Neural cell (in vitro differentiated cells): ENCODE data around the gene COPS7A. TPM values are rescaled to one million over a fixed set of nuclear protein-coding genes. Genes with fewer than 3 reads are reported as not detected.

Source experiments
- H2AFZ ChIP-seq: fragments of 200-600, 300-800 bp; sonication (generic), shearing (Covaris generic); 2 replicates; pipeline ENCODE4 v1.6.0; 2014; ENCODE audit warnings: low read depth, mild to moderate bottlenecking, antibody characterized with exemption, low read length, moderate library complexity
- H3F3A ChIP-seq: fragments of 200-600 bp; shearing (Covaris generic); 2 replicates; pipeline ENCODE4 v1.6.1; 2016; ENCODE audit warnings: mild to moderate bottlenecking, moderate library complexity, mixed read lengths, antibody characterized with exemption, low read length; ENCODE audit not compliant: insufficient read depth, poor library complexity, severe bottlenecking
- H3K27ac ChIP-seq: fragments of 200-600, 300-800 bp; sonication (generic), shearing (Covaris generic); 2 replicates; pipeline ENCODE4 v1.5.1; 2014; ENCODE audit warnings: mild to moderate bottlenecking, low read length, moderate library complexity
- H3K27me3 ChIP-seq: fragments of 300-800, 200-600 bp; sonication (generic), shearing (Covaris generic); 2 replicates; pipeline ENCODE4 v1.6.0; 2014; ENCODE audit warnings: mild to moderate bottlenecking, low read depth, low read length, moderate library complexity; ENCODE audit not compliant: insufficient read depth
- H3K36me3 ChIP-seq: fragments of 300-800, 200-600 bp; sonication (generic), shearing (Covaris generic); 2 replicates; pipeline ENCODE4 v1.5.1; 2014; ENCODE audit warnings: mild to moderate bottlenecking, antibody characterized with exemption, low read length, moderate library complexity; ENCODE audit not compliant: insufficient read depth
- H3K4me2 ChIP-seq: fragments of 300-800, 200-600 bp; sonication (generic), shearing (Covaris generic); 2 replicates; pipeline ENCODE4 v1.6.0; 2014; ENCODE audit warnings: mild to moderate bottlenecking, low read length
- H3K4me3 ChIP-seq: fragments of 300-800, 200-600 bp; sonication (generic), shearing (Covaris generic); 2 replicates; pipeline ENCODE4 v1.5.1; 2014; ENCODE audit warnings: mild to moderate bottlenecking, low read length, moderate library complexity
- H3K79me2 ChIP-seq: fragments of 200-600 bp; shearing (Covaris generic); replicated peaks from 2 replicates; pipeline ENCODE4 v1.6.0; 2014; ENCODE audit warnings: mild to moderate bottlenecking, low read length, moderate library complexity; ENCODE audit not compliant: insufficient read depth
- H3K9ac ChIP-seq: fragments of 300-800, 200-600 bp; sonication (generic), shearing (Covaris generic); 2 replicates; pipeline ENCODE4 v1.6.1; 2016; ENCODE audit warnings: mild to moderate bottlenecking, low read length, mixed read lengths
- H3K9me2 ChIP-seq: fragments of 200-600 bp; shearing (Covaris generic); 2 replicates; pipeline ENCODE4 v1.6.1; 2016; ENCODE audit warnings: mild to moderate bottlenecking, low read length, mixed read lengths; ENCODE audit not compliant: insufficient read depth
- H3K9me3 ChIP-seq: fragments of 200-600, 300-800 bp; sonication (generic), shearing (Covaris generic); 2 replicates; pipeline ENCODE4 v1.6.1; 2016; ENCODE audit warnings: mild to moderate bottlenecking, mixed run types, low read length, moderate library complexity, mixed read lengths
- H4K20me1 ChIP-seq: fragments of 200-600 bp; shearing (Covaris generic); 2 replicates; pipeline ENCODE4 v1.6.1; 2016; ENCODE audit warnings: mild to moderate bottlenecking, mixed run types; ENCODE audit not compliant: insufficient read depth
- EP300 ChIP-seq: fragments of 450-650 bp; conservative IDR thresholded peaks from 2 replicates; pipeline ENCODE4 v1.6.1; 2014; ENCODE audit warnings: antibody characterized with exemption, mild to moderate bottlenecking, moderate library complexity; ENCODE audit not compliant: poor library complexity, severe bottlenecking
- EZH2 ChIP-seq: fragments of 200-600, 300-800 bp; shearing (Covaris generic), sonication (generic); IDR thresholded peaks from 2 replicates; pipeline ENCODE4 v1.6.1; 2014; ENCODE audit warnings: antibody characterized with exemption, low read length, borderline replicate concordance, mild to moderate bottlenecking; ENCODE audit not compliant: insufficient read depth, poor library complexity, severe bottlenecking
- MXI1 ChIP-seq: fragments of 450-650 bp; conservative IDR thresholded peaks from 2 replicates; pipeline ENCODE4 v1.6.1; 2014; ENCODE audit warnings: antibody characterized with exemption, mild to moderate bottlenecking; ENCODE audit not compliant: poor library complexity, severe bottlenecking
- POLR2AphosphoS5 ChIP-seq: IDR thresholded peaks from 2 replicates; pipeline ENCODE4 v1.6.1; 2012
- RAD21 ChIP-seq: fragments of 450-650 bp; conservative IDR thresholded peaks from 2 replicates; pipeline ENCODE4 v1.6.1; 2014; ENCODE audit warnings: antibody characterized with exemption, mild to moderate bottlenecking, moderate library complexity
- SMC3 ChIP-seq: fragments of 450-650 bp; conservative IDR thresholded peaks from 2 replicates; pipeline ENCODE4 v1.6.1; 2014; ENCODE audit warnings: antibody characterized with exemption, mild to moderate bottlenecking, moderate library complexity; ENCODE audit not compliant: poor library complexity
- TAF1 ChIP-seq: IDR thresholded peaks from 2 replicates; pipeline ENCODE4 v1.6.1; 2012; ENCODE audit warnings: low read depth
- polyA minus RNA-seq: library from RNA; depleted of rRNA, polyadenylated mRNA; stranded (reverse); fragments of >200 nt; gene quantifications from 2 replicates; pipeline ENCODE4 v1.2.3, GENCODE V29; 2014
- polyA plus RNA-seq: library from polyadenylated mRNA; depleted of rRNA; stranded (reverse); fragments of >200 nt; gene quantifications from 2 replicates; pipeline ENCODE4 v1.2.3, GENCODE V29; 2014
- TF ChIP-seq, protein P1 (sequence below): fragments of 450-650 bp; IDR thresholded peaks from 2 replicates; pipeline ENCODE4 v1.5.1; 2014; ENCODE audit warnings: antibody characterized with exemption, mild to moderate bottlenecking, moderate library complexity; ENCODE audit not compliant: poor library complexity, severe bottlenecking
- TF ChIP-seq, protein P2 (sequence below): IDR thresholded peaks from 2 replicates; pipeline ENCODE4 v1.6.1; 2012; ENCODE audit warnings: borderline replicate concordance

The COPS7A gene, protein sequence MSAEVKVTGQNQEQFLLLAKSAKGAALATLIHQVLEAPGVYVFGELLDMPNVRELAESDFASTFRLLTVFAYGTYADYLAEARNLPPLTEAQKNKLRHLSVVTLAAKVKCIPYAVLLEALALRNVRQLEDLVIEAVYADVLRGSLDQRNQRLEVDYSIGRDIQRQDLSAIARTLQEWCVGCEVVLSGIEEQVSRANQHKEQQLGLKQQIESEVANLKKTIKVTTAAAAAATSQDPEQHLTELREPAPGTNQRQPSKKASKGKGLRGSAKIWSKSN
- polyA plus RNA-seq, result 45.8 and 50.2 TPM in 2 replicates
- polyA minus RNA-seq, result 22.2 and 22.6 TPM in 2 replicates

DNA sequence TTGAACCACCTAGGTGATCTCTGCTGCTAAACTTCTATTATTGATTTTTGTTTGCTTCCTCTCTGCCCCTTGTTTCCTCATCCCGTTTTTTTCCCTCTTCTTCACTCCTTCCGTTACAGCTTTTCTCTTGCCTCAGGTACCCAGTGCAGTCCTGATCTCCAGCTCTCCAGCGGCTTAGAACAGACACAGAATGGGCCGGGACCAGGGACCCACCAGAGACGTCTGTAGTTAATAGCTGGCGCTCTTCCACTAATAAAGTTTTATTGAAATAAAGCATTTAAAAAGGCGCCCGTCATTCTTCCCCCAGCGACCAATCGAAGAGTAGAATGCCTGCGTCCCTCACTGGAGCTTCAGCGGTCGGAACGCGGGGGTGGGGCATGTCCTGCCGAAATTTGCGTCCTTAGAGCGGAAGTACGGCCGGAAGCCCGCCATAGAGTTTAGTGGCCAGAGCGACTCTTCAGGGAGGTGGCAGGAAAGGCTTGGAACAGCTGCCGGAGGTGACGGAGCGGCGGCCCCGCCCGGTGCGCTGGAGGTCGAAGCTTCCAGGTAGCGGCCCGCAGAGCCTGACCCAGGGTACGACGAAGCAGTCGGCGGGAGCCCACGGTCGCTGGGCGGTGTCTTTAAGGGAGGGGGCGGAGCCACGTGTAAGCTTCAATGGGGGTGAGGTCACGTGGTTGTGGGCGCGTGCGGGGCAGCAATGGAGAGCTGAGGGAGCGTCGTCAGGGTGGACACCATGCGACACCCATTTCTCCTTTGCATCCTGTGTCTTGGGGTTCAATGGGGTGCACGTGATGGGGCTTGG is at the start of gene COPS7A:
Gene COPS7A, plus strand, starts transcription at position 440 of the 802 bp plus-strand sequence. CDS start 611 bp downstream, outside the sequence.
- H3K27me3 ChIP-seq, result no peaks in the 10 kb centered on the region
- no peaks in the 10 kb centered on the region for H3K9me2 ChIP-seq
- TF ChIP-seq SMC3, result peak; percentile 39
- TF ChIP-seq MXI1, result peak; percentile 95
- no peak for TF ChIP-seq EZH2
- TF ChIP-seq EP300, result peak; percentile 57
- TF ChIP-seq, protein P1, sequence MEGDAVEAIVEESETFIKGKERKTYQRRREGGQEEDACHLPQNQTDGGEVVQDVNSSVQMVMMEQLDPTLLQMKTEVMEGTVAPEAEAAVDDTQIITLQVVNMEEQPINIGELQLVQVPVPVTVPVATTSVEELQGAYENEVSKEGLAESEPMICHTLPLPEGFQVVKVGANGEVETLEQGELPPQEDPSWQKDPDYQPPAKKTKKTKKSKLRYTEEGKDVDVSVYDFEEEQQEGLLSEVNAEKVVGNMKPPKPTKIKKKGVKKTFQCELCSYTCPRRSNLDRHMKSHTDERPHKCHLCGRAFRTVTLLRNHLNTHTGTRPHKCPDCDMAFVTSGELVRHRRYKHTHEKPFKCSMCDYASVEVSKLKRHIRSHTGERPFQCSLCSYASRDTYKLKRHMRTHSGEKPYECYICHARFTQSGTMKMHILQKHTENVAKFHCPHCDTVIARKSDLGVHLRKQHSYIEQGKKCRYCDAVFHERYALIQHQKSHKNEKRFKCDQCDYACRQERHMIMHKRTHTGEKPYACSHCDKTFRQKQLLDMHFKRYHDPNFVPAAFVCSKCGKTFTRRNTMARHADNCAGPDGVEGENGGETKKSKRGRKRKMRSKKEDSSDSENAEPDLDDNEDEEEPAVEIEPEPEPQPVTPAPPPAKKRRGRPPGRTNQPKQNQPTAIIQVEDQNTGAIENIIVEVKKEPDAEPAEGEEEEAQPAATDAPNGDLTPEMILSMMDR, result peak; percentile 11
- TF ChIP-seq, protein P2, sequence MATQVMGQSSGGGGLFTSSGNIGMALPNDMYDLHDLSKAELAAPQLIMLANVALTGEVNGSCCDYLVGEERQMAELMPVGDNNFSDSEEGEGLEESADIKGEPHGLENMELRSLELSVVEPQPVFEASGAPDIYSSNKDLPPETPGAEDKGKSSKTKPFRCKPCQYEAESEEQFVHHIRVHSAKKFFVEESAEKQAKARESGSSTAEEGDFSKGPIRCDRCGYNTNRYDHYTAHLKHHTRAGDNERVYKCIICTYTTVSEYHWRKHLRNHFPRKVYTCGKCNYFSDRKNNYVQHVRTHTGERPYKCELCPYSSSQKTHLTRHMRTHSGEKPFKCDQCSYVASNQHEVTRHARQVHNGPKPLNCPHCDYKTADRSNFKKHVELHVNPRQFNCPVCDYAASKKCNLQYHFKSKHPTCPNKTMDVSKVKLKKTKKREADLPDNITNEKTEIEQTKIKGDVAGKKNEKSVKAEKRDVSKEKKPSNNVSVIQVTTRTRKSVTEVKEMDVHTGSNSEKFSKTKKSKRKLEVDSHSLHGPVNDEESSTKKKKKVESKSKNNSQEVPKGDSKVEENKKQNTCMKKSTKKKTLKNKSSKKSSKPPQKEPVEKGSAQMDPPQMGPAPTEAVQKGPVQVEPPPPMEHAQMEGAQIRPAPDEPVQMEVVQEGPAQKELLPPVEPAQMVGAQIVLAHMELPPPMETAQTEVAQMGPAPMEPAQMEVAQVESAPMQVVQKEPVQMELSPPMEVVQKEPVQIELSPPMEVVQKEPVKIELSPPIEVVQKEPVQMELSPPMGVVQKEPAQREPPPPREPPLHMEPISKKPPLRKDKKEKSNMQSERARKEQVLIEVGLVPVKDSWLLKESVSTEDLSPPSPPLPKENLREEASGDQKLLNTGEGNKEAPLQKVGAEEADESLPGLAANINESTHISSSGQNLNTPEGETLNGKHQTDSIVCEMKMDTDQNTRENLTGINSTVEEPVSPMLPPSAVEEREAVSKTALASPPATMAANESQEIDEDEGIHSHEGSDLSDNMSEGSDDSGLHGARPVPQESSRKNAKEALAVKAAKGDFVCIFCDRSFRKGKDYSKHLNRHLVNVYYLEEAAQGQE, result no peak
- TF ChIP-seq POLR2AphosphoS5, result peak; percentile 85
- TF ChIP-seq TAF1, result no peak
- H3K9me3 ChIP-seq, result no peaks in the 10 kb centered on the region
- no peaks in the 10 kb centered on the region for H4K20me1 ChIP-seq
- H3F3A ChIP-seq, result peaks cover 4% of the 10 kb centered on the region
- peak within 1 kb of the TSS; percentile 71 for H3K9ac ChIP-seq
- H2AFZ ChIP-seq, result peak within 1 kb of the TSS; percentile 100
- no peaks in the 10 kb centered on the region for H3K36me3 ChIP-seq
- peak within 1 kb of the TSS; percentile 79 for H3K4me2 ChIP-seq
- peak within 1 kb of the TSS; percentile 69 for H3K4me3 ChIP-seq
- H3K27ac ChIP-seq, result peak within 1 kb of the TSS; percentile 87
- H3K79me2 ChIP-seq, result no peaks in the 10 kb centered on the region

DNA sequence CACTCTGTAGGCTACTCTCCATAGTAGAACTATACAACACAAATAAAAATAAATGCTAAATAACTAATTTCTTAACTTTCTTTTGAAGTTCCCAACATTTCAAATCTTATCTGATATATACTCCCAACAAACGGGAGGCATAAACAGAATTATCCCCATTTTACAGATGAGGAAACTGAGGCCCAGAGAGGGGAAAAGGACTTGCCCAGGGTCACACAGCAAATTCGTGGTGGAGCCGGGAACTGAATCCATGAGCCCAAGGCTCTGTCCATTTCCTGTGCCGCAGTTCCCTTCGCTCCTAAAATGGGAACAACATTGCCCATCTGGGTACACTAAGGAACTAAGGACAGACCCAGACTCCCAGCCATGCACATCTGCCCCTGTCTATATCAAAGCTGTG is 46.9 kb upstream of the COPS7A start:
- H3K4me3 ChIP-seq, result no peak overlapping the region
- peaks cover 13% of the 10 kb centered on the region for H3K79me2 ChIP-seq
- H3K4me2 ChIP-seq, result no peak overlapping the region
- H3K9me2 ChIP-seq, result no peaks in the 10 kb centered on the region
- no peak overlapping the region for H2AFZ ChIP-seq
- no peaks in the 10 kb centered on the region for H3K36me3 ChIP-seq
- H3K27me3 ChIP-seq, result no peaks in the 10 kb centered on the region
- no peak overlapping the region for H3K9ac ChIP-seq
- no peaks in the 10 kb centered on the region for H4K20me1 ChIP-seq
- H3K27ac ChIP-seq, result no peak overlapping the region
- H3K9me3 ChIP-seq, result no peaks in the 10 kb centered on the region
- H3F3A ChIP-seq, result no peaks in the 10 kb centered on the region
- TF ChIP-seq POLR2AphosphoS5 (no peak), RAD21 (no peak), EP300 (no peak), TAF1 (no peak), SMC3 (no peak), EZH2 (no peak), MXI1 (no peak)
- TF ChIP-seq, protein P1, result no peak
- TF ChIP-seq, protein P2, result no peak
